ENCODE measurements around the gene CREBBP. TPM values are rescaled to one million over a fixed set of nuclear protein-coding genes. Genes with fewer than 3 reads are reported as not detected.

CREBBP gene
- total and polyA plus RNA-seq, 9 of the 15 experiments (the other 6 are each of a cell fraction or from before 2014, with no cell fraction given) = 0.70 to 24.8 (median 5.6) TPM

DNA sequence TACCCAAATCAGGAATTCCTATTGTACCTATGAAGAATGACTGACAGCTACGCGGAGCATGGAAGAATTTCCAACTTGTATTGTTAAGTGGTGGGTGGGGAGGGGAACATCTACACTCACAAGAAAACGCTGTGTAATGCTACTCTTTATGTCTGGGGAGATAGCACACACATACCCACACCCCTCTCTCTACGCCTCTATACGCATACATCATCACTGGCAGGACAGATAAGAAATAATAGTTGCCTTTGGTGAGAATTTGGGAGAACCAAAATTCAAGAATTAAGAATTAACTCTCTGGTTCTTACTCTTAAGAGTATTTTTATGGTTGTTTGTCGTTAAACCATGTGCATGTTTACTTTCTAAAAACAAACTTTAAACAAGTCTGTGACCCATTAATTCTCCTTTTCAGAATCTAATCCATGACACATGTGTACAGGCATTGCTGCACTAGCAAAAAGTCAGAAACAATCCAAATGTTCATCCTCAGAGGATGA is 33.9 kb downstream of the CREBBP start (continued):
- TF ChIP-seq, protein P1, sequence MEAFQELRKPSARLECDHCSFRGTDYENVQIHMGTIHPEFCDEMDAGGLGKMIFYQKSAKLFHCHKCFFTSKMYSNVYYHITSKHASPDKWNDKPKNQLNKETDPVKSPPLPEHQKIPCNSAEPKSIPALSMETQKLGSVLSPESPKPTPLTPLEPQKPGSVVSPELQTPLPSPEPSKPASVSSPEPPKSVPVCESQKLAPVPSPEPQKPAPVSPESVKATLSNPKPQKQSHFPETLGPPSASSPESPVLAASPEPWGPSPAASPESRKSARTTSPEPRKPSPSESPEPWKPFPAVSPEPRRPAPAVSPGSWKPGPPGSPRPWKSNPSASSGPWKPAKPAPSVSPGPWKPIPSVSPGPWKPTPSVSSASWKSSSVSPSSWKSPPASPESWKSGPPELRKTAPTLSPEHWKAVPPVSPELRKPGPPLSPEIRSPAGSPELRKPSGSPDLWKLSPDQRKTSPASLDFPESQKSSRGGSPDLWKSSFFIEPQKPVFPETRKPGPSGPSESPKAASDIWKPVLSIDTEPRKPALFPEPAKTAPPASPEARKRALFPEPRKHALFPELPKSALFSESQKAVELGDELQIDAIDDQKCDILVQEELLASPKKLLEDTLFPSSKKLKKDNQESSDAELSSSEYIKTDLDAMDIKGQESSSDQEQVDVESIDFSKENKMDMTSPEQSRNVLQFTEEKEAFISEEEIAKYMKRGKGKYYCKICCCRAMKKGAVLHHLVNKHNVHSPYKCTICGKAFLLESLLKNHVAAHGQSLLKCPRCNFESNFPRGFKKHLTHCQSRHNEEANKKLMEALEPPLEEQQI (IDR thresholded peaks at IDR 0.05) = peak; percentile 74; the same call in 1 of the 2 replicates
- TF ChIP-seq MAFF (IDR thresholded peaks at IDR 0.05; ENCODE audit: low read length) (peak; percentile 80; the same call in 1 of the 2 replicates), SIRT6 (IDR thresholded peaks at IDR 0.05; ENCODE audit: low read depth, low read length) (no peak), ATF7 (IDR thresholded peaks at IDR 0.05) (peak; percentile 90), MTA3 (IDR thresholded peaks at IDR 0.05; ENCODE audit: borderline replicate concordance) (peak; percentile 75), HDAC8 (tag; IDR thresholded peaks at IDR 0.05) (no peak), SMARCA4 (IDR thresholded peaks at IDR 0.05) (peak; percentile 98), SRF (CRISPR knock-in tag; IDR thresholded peaks at IDR 0.05) (no peak), SREBF2 (CRISPR knock-in tag; IDR thresholded peaks at IDR 0.05) (no peak), PTRF (tag; IDR thresholded peaks at IDR 0.05) (no peak), ATF1 (CRISPR knock-in tag; IDR thresholded peaks at IDR 0.05) (no peak), ATF1 (tag; IDR thresholded peaks at IDR 0.05) (peak; percentile 90), SMAD4 (CRISPR knock-in tag; conservative IDR thresholded peaks at IDR 0.05) (peak; percentile 80), PHF20 (IDR thresholded peaks at IDR 0.05; ENCODE audit: partially characterized antibody) (peak; percentile 31)
- TF ChIP-seq, protein P2, sequence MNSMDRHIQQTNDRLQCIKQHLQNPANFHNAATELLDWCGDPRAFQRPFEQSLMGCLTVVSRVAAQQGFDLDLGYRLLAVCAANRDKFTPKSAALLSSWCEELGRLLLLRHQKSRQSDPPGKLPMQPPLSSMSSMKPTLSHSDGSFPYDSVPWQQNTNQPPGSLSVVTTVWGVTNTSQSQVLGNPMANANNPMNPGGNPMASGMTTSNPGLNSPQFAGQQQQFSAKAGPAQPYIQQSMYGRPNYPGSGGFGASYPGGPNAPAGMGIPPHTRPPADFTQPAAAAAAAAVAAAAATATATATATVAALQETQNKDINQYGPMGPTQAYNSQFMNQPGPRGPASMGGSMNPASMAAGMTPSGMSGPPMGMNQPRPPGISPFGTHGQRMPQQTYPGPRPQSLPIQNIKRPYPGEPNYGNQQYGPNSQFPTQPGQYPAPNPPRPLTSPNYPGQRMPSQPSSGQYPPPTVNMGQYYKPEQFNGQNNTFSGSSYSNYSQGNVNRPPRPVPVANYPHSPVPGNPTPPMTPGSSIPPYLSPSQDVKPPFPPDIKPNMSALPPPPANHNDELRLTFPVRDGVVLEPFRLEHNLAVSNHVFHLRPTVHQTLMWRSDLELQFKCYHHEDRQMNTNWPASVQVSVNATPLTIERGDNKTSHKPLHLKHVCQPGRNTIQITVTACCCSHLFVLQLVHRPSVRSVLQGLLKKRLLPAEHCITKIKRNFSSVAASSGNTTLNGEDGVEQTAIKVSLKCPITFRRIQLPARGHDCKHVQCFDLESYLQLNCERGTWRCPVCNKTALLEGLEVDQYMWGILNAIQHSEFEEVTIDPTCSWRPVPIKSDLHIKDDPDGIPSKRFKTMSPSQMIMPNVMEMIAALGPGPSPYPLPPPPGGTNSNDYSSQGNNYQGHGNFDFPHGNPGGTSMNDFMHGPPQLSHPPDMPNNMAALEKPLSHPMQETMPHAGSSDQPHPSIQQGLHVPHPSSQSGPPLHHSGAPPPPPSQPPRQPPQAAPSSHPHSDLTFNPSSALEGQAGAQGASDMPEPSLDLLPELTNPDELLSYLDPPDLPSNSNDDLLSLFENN (IDR thresholded peaks at IDR 0.05; ENCODE audit: low read depth in 2 of 2, low read length in 2 of 2) = peak in 1 of 2 experiments; percentile 75; a peak in 1 of 4 replicates
- TF ChIP-seq, protein P3, sequence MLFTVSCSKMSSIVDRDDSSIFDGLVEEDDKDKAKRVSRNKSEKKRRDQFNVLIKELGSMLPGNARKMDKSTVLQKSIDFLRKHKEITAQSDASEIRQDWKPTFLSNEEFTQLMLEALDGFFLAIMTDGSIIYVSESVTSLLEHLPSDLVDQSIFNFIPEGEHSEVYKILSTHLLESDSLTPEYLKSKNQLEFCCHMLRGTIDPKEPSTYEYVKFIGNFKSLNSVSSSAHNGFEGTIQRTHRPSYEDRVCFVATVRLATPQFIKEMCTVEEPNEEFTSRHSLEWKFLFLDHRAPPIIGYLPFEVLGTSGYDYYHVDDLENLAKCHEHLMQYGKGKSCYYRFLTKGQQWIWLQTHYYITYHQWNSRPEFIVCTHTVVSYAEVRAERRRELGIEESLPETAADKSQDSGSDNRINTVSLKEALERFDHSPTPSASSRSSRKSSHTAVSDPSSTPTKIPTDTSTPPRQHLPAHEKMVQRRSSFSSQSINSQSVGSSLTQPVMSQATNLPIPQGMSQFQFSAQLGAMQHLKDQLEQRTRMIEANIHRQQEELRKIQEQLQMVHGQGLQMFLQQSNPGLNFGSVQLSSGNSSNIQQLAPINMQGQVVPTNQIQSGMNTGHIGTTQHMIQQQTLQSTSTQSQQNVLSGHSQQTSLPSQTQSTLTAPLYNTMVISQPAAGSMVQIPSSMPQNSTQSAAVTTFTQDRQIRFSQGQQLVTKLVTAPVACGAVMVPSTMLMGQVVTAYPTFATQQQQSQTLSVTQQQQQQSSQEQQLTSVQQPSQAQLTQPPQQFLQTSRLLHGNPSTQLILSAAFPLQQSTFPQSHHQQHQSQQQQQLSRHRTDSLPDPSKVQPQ (CRISPR knock-in tag; IDR thresholded peaks at IDR 0.05; ENCODE audit: borderline replicate concordance) = no peak
- TF ChIP-seq, protein P4, sequence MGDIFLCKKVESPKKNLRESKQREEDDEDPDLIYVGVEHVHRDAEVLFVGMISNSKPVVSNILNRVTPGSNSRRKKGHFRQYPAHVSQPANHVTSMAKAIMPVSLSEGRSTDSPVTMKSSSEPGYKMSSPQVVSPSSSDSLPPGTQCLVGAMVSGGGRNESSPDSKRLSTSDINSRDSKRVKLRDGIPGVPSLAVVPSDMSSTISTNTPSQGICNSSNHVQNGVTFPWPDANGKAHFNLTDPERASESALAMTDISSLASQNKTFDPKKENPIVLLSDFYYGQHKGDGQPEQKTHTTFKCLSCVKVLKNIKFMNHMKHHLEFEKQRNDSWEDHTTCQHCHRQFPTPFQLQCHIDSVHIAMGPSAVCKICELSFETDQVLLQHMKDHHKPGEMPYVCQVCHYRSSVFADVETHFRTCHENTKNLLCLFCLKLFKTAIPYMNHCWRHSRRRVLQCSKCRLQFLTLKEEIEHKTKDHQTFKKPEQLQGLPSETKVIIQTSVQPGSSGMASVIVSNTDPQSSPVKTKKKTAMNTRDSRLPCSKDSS (IDR thresholded peaks at IDR 0.05; ENCODE audit: low read depth, partially characterized antibody) = no peak

Measured in K562 (cell line).